Osteocyte (in vitro differentiated cells): Measurements from ENCODE around the gene MANBA. TPM values are rescaled to one million over a fixed set of nuclear protein-coding genes. Genes with fewer than 3 reads are reported as not detected.
A peak's percentile ranks its signal among the peaks of the same experiment; 100 is the strongest.

Experiments
- DNase-seq: peaks from one replicate; pipeline ENCODE4 v3.0.0; 2021; ENCODE audit warnings: mixed read lengths; ENCODE audit not compliant: unreplicated experiment; ENCODE audit errors: extremely low spot score
- H3K27ac Mint-ChIP-seq: one replicate; pipeline ENCODE4 v1.8.0; 2021; ENCODE audit warnings: mild to moderate bottlenecking, mixed read lengths; ENCODE audit not compliant: unreplicated experiment
- H3K27me3 Mint-ChIP-seq: one replicate; pipeline ENCODE4 v1.8.0; 2021; ENCODE audit warnings: mixed read lengths; ENCODE audit not compliant: unreplicated experiment
- H3K36me3 Mint-ChIP-seq: one replicate; pipeline ENCODE4 v1.8.0; 2021; ENCODE audit warnings: mixed read lengths; ENCODE audit not compliant: unreplicated experiment
- H3K4me1 Mint-ChIP-seq: one replicate; pipeline ENCODE4 v1.8.0; 2021; ENCODE audit warnings: mixed read lengths; ENCODE audit not compliant: unreplicated experiment
- H3K4me3 Mint-ChIP-seq: one replicate; pipeline ENCODE4 v1.8.0; 2021; ENCODE audit warnings: mild to moderate bottlenecking, moderate library complexity, mixed read lengths; ENCODE audit not compliant: unreplicated experiment
- H3K9me3 Mint-ChIP-seq: one replicate; pipeline ENCODE4 v1.8.0; 2021; ENCODE audit warnings: mixed read lengths; ENCODE audit not compliant: unreplicated experiment
- total RNA-seq: library from RNA; stranded (reverse); gene quantifications from 2 replicates; pipeline ENCODE4 v1.2.1, GENCODE V29; 2021
- TF ChIP-seq, protein P1 (sequence below): fragments of 200-600 bp; sonication (generic); IDR thresholded peaks from 2 replicates; pipeline ENCODE4 v1.5.0; 2021; ENCODE audit warnings: antibody characterized with exemption, mild to moderate bottlenecking, moderate library complexity

MANBA gene
- total RNA-seq, 1 donor from 2014 or later: 26.1 TPM

DNA sequence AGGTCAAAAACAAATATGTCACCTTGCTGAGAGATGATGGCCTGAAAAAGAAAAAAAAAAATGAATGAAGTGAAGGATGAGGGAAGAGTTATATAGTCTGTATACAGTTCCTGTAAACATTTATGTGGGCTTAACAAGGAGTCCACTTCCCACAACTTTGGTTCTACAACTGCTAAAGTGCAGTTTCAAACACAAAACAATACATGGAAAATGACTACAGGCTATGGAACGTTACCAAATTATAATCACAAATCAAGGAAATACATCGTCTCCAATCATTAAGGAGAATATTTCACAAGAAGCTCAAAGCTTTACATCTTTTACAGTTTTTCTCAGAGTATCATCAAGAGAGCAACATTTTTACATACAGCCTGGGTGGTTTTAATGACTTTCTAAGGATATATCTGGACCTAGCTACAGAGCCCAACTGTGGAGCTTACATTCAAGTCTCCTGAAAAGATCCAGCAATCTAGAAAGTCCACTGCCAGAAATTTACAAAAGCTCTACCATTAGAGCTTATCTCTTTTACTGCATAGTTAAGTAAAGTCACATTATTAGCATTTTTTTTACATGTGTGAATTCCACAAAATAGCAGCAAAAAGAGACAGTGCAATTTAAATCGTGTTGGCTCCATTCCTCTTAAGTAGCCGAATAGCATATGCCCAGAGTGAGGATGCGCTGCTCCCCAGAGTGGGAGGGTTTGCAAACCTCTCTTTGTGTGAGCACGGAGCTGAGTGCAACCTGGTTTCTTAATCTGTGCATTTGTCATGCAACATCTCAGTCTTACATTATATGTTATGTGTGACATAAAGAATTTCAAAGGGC is 128.3 kb downstream of the MANBA start:
- TF ChIP-seq, protein P1, sequence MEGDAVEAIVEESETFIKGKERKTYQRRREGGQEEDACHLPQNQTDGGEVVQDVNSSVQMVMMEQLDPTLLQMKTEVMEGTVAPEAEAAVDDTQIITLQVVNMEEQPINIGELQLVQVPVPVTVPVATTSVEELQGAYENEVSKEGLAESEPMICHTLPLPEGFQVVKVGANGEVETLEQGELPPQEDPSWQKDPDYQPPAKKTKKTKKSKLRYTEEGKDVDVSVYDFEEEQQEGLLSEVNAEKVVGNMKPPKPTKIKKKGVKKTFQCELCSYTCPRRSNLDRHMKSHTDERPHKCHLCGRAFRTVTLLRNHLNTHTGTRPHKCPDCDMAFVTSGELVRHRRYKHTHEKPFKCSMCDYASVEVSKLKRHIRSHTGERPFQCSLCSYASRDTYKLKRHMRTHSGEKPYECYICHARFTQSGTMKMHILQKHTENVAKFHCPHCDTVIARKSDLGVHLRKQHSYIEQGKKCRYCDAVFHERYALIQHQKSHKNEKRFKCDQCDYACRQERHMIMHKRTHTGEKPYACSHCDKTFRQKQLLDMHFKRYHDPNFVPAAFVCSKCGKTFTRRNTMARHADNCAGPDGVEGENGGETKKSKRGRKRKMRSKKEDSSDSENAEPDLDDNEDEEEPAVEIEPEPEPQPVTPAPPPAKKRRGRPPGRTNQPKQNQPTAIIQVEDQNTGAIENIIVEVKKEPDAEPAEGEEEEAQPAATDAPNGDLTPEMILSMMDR: no peak
- no peak for DNase-seq
- Mint-ChIP-seq H3K4me3 (no peak overlapping the region), H3K27me3 (no peaks in the 10 kb centered on the region), H3K27ac (no peak overlapping the region), H3K4me1 (peaks cover 3% of the 10 kb centered on the region), H3K9me3 (no peaks in the 10 kb centered on the region), H3K36me3 (peaks cover 16% of the 10 kb centered on the region)

DNA sequence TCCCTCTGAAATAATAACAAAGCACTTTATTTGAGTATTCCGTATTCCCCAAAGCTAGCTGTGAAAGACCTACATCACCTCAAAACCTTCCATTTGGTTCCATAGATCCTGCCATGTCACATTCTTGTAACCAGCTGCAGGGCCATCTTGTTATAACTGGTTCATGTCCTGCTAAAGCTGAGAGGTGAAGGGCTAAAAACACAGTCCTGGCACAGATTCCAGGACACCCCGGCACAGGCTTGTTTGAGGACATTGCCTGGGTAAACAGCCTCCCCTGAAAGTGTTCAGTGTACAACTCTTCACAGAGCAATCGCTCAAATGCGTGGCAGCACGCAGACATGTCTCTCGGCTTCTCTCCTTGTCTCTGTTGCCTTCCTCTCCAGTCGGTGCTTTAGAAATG is 129.2 kb downstream of the MANBA start:
- Mint-ChIP-seq H3K36me3 (peaks cover 14% of the 10 kb centered on the region), H3K4me3 (no peak overlapping the region), H3K27me3 (no peaks in the 10 kb centered on the region), H3K27ac (no peak overlapping the region), H3K9me3 (no peaks in the 10 kb centered on the region), H3K4me1 (peaks cover 3% of the 10 kb centered on the region)
- TF ChIP-seq, protein P1: no peak
- DNase-seq: no peak

DNA sequence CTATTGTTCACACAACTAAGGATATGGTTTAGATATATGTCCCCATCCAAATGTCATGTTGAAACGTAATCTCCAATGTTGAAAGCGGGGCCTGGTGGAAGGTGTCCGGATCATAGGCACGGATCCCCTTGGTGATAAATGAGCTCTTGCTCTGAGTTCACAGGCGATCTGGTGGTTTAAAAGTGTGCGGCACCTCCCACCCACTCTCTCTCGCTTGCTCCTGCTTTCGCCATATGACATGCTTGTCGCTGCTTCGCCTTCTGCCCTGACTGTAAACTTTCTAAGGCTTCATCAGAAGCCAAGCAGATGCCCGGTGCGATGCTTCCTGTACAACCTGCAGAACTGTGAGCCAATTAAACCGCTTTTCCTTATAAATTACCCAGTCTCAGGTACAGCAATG is 131.1 kb downstream of the MANBA start:
- Mint-ChIP-seq H3K36me3 (peaks cover 11% of the 10 kb centered on the region), H3K4me3 (no peak overlapping the region), H3K27me3 (no peaks in the 10 kb centered on the region), H3K27ac (no peak overlapping the region), H3K9me3 (no peaks in the 10 kb centered on the region), H3K4me1 (peaks cover 8% of the 10 kb centered on the region)
- TF ChIP-seq, protein P1: no peak
- no peak for DNase-seq

DNA sequence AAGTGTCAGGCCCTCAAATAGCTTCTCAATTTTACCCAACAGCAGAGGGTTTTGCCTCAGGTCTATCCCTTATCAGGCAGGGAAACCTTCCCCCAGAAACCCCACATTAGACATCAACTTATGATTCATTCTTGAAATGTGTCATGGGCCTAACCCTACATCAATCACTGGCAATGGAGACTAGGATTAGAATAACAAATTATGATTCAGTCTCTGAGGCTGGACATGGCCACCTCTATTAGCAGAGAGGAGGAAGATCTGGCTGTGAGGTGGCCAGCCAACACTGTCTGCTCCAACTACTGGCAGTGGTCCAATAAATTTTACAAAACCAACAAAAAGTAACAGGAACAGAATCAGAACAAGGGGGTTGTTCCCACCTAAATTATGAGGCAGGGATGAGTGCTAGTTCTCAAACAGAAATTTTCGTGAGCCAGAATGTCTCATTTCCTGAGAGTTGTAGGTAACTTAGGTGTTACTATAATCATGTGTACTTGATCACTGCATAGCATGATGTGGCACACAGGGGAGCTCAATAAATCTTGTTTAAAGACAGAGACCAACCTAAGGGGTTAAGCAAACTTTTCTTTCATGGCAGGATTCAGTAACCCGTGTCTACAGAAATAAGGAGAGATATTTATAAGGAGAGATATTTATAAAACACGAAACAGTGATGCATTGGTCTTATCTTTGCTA is 132.8 kb downstream of the MANBA start:
- no peak overlapping the region for H3K27ac Mint-ChIP-seq
- TF ChIP-seq, protein P1: no peak
- no peaks in the 10 kb centered on the region for H3K27me3 Mint-ChIP-seq
- DNase-seq: no peak
- H3K36me3 Mint-ChIP-seq: peaks cover 10% of the 10 kb centered on the region
- H3K4me3 Mint-ChIP-seq: no peak overlapping the region
- no peaks in the 10 kb centered on the region for H3K9me3 Mint-ChIP-seq
- H3K4me1 Mint-ChIP-seq: peaks cover 8% of the 10 kb centered on the region

DNA sequence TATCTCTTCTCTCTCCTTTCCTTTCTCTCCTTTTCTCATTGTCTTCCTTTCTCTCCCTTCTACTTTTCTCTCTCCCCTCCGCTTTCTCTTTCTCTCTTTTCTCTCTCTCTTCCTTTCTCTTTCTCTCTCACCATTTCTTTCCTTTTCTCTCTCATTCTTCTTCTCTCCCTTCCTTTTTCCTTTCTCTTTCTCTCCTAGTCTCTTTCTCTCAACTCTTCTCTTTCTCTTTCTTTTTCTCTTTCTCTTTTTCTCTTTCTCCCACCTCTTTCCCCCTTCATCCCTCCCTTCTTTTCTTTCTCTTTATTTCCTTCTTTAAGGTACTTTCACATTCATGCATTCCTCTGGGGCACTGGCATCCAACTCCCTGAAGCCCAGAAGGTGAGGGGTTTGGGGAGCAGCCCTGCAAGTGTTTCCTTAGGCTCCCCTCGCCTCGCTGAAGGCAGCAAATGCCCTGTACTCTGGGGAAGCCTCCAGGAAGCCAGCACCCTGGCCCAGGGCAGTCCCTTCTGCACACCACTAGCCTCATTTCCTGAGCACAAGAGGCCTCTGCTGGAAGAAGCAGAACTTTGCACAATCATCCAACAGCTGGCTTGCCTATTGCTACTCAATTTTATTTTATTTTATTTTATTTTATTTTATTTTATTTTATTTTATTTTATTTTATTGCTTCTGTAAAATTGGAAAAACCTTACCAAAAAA is 135.4 kb downstream of the MANBA start:
- TF ChIP-seq, protein P1: peak; percentile 41
- H3K36me3 Mint-ChIP-seq: peaks cover 3% of the 10 kb centered on the region
- peaks cover 17% of the 10 kb centered on the region for H3K4me1 Mint-ChIP-seq
- H3K27ac Mint-ChIP-seq: no peak overlapping the region
- H3K9me3 Mint-ChIP-seq: no peaks in the 10 kb centered on the region
- H3K27me3 Mint-ChIP-seq: no peaks in the 10 kb centered on the region
- no peak overlapping the region for H3K4me3 Mint-ChIP-seq
- no peak for DNase-seq
